OCI-LY7 (cell line): ENCODE measurements around the gene COL13A1.

ENCODE experiments used
- EZH2phosphoT487 ChIP-seq: fragments of 200-600 bp; sonication (generic); IDR thresholded peaks from 2 replicates; pipeline ENCODE4 v1.6.1; 2018; ENCODE audit warnings: low read depth, borderline replicate concordance, mild to moderate bottlenecking, mixed run types, antibody characterized with exemption, low read length, moderate library complexity, mixed read lengths
- TF ChIP-seq, protein P1 (sequence below): fragments of 200-600 bp; sonication (generic); conservative IDR thresholded peaks from 2 replicates; pipeline ENCODE4 v1.5.1; 2014; ENCODE audit warnings: mild to moderate bottlenecking, antibody characterized with exemption, low read length, moderate library complexity, mixed read lengths

GRCh38 chr10:69953851-69954250, 152.1 kb downstream of the COL13A1 start:
- TF ChIP-seq, protein P1, sequence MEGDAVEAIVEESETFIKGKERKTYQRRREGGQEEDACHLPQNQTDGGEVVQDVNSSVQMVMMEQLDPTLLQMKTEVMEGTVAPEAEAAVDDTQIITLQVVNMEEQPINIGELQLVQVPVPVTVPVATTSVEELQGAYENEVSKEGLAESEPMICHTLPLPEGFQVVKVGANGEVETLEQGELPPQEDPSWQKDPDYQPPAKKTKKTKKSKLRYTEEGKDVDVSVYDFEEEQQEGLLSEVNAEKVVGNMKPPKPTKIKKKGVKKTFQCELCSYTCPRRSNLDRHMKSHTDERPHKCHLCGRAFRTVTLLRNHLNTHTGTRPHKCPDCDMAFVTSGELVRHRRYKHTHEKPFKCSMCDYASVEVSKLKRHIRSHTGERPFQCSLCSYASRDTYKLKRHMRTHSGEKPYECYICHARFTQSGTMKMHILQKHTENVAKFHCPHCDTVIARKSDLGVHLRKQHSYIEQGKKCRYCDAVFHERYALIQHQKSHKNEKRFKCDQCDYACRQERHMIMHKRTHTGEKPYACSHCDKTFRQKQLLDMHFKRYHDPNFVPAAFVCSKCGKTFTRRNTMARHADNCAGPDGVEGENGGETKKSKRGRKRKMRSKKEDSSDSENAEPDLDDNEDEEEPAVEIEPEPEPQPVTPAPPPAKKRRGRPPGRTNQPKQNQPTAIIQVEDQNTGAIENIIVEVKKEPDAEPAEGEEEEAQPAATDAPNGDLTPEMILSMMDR: no peak
- no peak for TF ChIP-seq EZH2phosphoT487
